ENCODE data around the gene IQCE.

The IQCE gene

GRCh38 chr7:2605608-2606538, 47.1 kb downstream of the IQCE start:
- TF ChIP-seq CTCF (IDR thresholded peaks at IDR 0.05) = no peak

DNA sequence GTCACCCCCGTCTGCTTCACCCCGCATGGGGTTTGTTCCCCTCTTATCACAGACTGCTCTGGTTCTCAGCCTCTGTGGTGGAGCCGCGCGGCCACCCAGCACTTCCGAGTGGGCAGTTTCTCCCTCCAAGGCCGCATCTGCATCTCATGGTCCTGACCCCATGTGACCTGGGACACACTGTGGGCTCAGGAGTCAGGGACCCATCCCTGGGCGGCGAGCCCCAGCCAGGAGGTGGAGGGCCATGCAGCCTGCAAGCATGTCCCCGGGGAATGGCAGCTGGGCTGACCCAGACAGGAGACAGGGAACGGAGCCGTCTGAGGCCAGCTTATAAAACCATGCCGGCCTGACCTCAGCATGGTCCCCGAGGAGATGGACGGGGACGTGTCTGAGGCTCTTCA, 47.8 kb downstream of the IQCE start:
- no peak for TF ChIP-seq CTCF (IDR thresholded peaks at IDR 0.05)

- no peak for TF ChIP-seq CTCF (IDR thresholded peaks at IDR 0.05)
Observed at GRCh38 chr7:2607122-2607922, 48.5 kb downstream of the IQCE start.

GRCh38 chr7:2607923-2608904, 49.4 kb downstream of the IQCE start:
- no peak for TF ChIP-seq CTCF (IDR thresholded peaks at IDR 0.05)

GRCh38 chr7:2608921-2609411, 50.2 kb downstream of the IQCE start:
- TF ChIP-seq CTCF (IDR thresholded peaks at IDR 0.05) = peak; percentile 16; the same call in 1 of the 2 replicates

GRCh38 chr7:2610466-2610865, 51.7 kb downstream of the IQCE start:
- no peak for TF ChIP-seq CTCF (IDR thresholded peaks at IDR 0.05)

- TF ChIP-seq CTCF (IDR thresholded peaks at IDR 0.05) = no peak
Observed at GRCh38 chr7:2610898-2611297, 52.1 kb downstream of the IQCE start.
